Aorta (tissue), 5 donors: ENCODE data around the gene ARID3A. TPM values are rescaled to one million over a fixed set of nuclear protein-coding genes. Genes with fewer than 3 reads are reported as not detected.

Source experiments
- ATAC-seq: fragments of 200-7000 bp; cut with Tn5 transposase; one replicate; pipeline ENCODE4 v1.9.1; 2022; ENCODE audit warnings: moderate library complexity; ENCODE audit not compliant: low FRiP score
- DNase-seq, 2 donors: peaks; one replicate each; pipeline ENCODE4 v3.0.0-alpha.2; 2020
- H3K27ac ChIP-seq, 2 donors: one replicate each; pipeline ENCODE4 v1.5.1; 2013; ENCODE audit warnings: low read length in 2 of 2, mild to moderate bottlenecking in 2 of 2, moderate library complexity in 2 of 2, control low read depth in 1 of 2, inconsistent platforms in 1 of 2, low read depth in 1 of 2
- H3K27me3 ChIP-seq, 2 donors: one replicate each; pipeline ENCODE4 v1.6.1; 2013; ENCODE audit warnings: control low read depth in 1 of 2, low read length in 1 of 2, mild to moderate bottlenecking in 1 of 2, moderate library complexity in 1 of 2; ENCODE audit not compliant: insufficient read depth in 2 of 2, control insufficient read depth in 1 of 2
- H3K36me3 ChIP-seq, 2 donors: one replicate each; pipeline ENCODE4 v1.6.1; 2013; ENCODE audit warnings: control low read depth in 1 of 2, low read length in 1 of 2, mild to moderate bottlenecking in 1 of 2; ENCODE audit not compliant: insufficient read depth in 2 of 2, control insufficient read depth in 1 of 2
- H3K4me1 ChIP-seq, 2 donors: one replicate each; pipeline ENCODE4 v1.6.1; 2013; ENCODE audit warnings: low read length in 2 of 2, control low read depth in 1 of 2, mild to moderate bottlenecking in 1 of 2, moderate library complexity in 1 of 2; ENCODE audit not compliant: insufficient read depth in 2 of 2, control insufficient read depth in 1 of 2
- H3K4me3 ChIP-seq, 2 donors: one replicate each; pipeline ENCODE4 v1.5.1; 2013; ENCODE audit warnings: low read length in 2 of 2, control low read depth in 1 of 2, mild to moderate bottlenecking in 1 of 2
- H3K9me3 ChIP-seq: one replicate; pipeline ENCODE4 v1.6.1; 2013; ENCODE audit warnings: mild to moderate bottlenecking, low read length; ENCODE audit not compliant: control insufficient read depth
- WGBS, 2 donors: extraction: QIAGEN DNeasy Blood & Tissue Kit; methylation state at CpG; one replicate each; pipeline ENCODE4 v1.1.7; 2013; 5-methylcytosine and 5-hydroxymethylcytosine counted together
- intact Hi-C, 2 donors: fragments of 100-400 bp; cut with DNase I; formaldehyde crosslinking; loops; one replicate each; pipeline versions ENCODE4 v1.14.2 to v1.15.0; 2022
- polyA plus RNA-seq, 2 donors: library from polyadenylated mRNA; stranded (reverse); fragments of 200-250 nt; gene quantifications; one replicate each; pipeline ENCODE4 v1.2.3, GENCODE V29; 2013
- total RNA-seq, 2 donors: library from RNA; stranded (reverse); fragmentation: NEBNext Ultra II Directional; extraction: Animal tissue kit (Norgen Biotek cat#: 25700); gene quantifications; one replicate each; pipeline ENCODE4 v1.2.1, GENCODE V29; 2021
- donor health status: healthy with polysubstance abuse.
- donor health status: Bipolar disorder and iron deficiency.
- donor health status: DM: no; HTN: no; CAD: no.
- donor health status: DM: no; HTN: no; CAD: no.
- donor health status: DM: yes; HTN: yes; CAD: no.

The ARID3A gene
- total and polyA plus RNA-seq, 4 donors = 0.97 to 13.8 (median 5.3) TPM

GRCh38 chr19:939922-940321 lies 14.1 kb downstream of the ARID3A start:
- Histone ChIP-seq H3K36me3 (no peaks in the 10 kb centered on the region), H3K9me3 (no peaks in the 10 kb centered on the region), H3K27ac (peak overlapping the region in 1 of 2 donors; percentile 49), H3K27me3 (no peaks in the 10 kb centered on the region), H3K4me3 (no peak overlapping the region), H3K4me1 (no peaks in the 10 kb centered on the region)
- ATAC-seq (no peak), DNase-seq (no peak)
- intact Hi-C loops = no loop called here
- WGBS, 2 donors = 97% methylated on average over 7 of the region's 7 CpGs

DNA sequence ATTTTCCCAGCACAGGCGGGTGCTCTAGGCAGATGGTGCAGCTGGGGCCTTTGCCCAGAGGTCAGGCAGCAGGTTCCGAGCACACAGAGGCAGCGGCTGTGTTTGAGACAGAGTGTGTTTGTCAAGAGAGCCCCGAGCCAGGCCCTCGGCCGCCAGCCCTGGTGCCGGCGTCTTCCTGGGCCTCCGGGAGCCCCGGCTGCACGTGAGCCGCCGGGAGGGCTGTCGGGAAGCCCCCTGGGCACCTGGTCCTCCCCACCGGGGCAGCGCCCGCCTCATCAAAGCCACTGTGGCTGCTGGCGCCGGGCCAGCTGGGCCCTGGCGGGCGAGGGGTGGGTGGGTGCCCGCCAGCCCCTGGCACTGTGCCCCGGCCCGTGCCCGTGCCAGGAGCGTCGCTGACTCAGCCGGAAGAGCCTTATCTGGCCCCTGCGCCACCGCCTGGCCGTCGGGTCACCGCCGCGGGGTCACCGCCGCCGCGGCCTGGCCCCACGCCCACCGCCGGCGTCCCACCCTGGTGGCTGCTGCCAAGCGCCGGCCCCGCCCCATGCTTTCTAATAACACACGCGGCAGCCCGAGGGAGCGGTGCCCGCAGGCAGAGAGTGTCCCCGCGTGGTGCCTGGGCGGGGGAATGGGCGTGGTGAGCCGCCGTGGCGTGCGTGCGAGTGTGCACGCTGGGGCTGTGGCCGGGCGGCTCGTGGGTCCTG lies 14.9 kb downstream of the ARID3A start:
- peak overlapping the region in 1 of 2 donors; percentile 1 for H3K4me3 ChIP-seq

DNA sequence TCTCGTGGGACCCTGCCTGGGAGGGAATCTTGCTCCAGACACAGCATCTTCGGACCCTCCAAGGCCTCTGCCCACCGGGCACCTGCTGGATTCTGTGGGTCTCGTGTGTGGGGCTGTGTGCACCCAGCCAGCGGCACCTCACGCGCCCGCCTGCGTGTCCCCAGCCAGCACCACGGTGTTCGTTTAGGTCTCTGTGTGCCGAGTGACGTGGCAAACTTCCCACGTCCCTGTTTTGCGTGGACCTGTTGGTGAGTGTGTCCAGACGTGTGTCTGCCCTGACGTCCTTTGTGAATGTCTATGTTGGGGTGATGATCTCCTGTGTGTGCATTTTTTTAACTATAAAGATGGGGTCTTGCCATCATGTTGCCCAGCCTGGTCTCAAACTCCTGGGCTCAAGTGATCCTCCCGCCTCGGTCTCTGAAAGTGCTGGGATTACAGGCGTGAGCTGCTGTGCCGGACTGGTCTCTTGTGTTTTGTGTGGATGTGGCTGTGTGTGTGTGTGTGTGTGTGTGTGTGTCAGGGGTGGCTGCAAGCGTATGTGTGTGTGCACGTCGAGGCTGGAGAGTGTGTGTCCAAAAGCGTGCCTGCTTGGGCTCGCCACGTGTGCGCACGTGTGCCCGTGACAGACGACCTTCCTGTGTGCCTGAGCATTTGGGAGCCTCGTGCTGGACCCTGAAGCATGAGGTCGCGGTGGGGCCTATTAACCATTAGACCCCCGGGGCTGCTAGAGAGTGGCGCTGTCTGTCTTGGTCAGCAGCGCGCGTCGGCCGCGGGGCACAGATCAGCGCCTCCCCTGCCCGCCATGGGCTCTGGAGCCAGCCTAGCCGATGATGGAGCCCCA lies 15.7 kb downstream of the ARID3A start:
- Histone ChIP-seq H3K4me1 (no peaks in the 10 kb centered on the region), H3K27ac (peak overlapping the region in 1 of 2 donors; percentile 2), H3K9me3 (no peaks in the 10 kb centered on the region), H3K27me3 (no peaks in the 10 kb centered on the region), H3K4me3 (peak overlapping the region in 1 of 2 donors; percentile 1), H3K36me3 (no peaks in the 10 kb centered on the region)
- WGBS, 2 donors = 51 to 53% methylated on average over 41 to 45 of the region's 45 CpGs
- intact Hi-C loops = no loop called here
- DNase-seq (no peak), ATAC-seq (peak; percentile 2)

More for the DNA sequence above, 14.9 kb downstream of the ARID3A start:
- intact Hi-C loops = no loop called here
- H3K4me1 ChIP-seq = no peaks in the 10 kb centered on the region
- ATAC-seq (peak; percentile 72), DNase-seq (peak; percentile 87 to 92)
- no peaks in the 10 kb centered on the region for H3K27me3 ChIP-seq
- 3 to 7% methylated on average over 45 to 64 of the region's 64 CpGs for WGBS, 2 donors
- no peaks in the 10 kb centered on the region for H3K9me3 ChIP-seq
- no peaks in the 10 kb centered on the region for H3K36me3 ChIP-seq
- peak overlapping the region in 1 of 2 donors; percentile 49 for H3K27ac ChIP-seq

GRCh38 chr19:942133-942645 lies 16.4 kb downstream of the ARID3A start:
- H3K27ac ChIP-seq = no peak overlapping the region
- H3K4me3 ChIP-seq = no peak overlapping the region
- 94 to 95% methylated on average over 32 of the region's 32 CpGs for WGBS, 2 donors
- H3K27me3 ChIP-seq = no peaks in the 10 kb centered on the region
- H3K36me3 ChIP-seq = no peaks in the 10 kb centered on the region
- no peak for DNase-seq
- no peak for ATAC-seq
- no peaks in the 10 kb centered on the region for H3K9me3 ChIP-seq
- no peaks in the 10 kb centered on the region for H3K4me1 ChIP-seq
- intact Hi-C loops = no loop called here

DNA sequence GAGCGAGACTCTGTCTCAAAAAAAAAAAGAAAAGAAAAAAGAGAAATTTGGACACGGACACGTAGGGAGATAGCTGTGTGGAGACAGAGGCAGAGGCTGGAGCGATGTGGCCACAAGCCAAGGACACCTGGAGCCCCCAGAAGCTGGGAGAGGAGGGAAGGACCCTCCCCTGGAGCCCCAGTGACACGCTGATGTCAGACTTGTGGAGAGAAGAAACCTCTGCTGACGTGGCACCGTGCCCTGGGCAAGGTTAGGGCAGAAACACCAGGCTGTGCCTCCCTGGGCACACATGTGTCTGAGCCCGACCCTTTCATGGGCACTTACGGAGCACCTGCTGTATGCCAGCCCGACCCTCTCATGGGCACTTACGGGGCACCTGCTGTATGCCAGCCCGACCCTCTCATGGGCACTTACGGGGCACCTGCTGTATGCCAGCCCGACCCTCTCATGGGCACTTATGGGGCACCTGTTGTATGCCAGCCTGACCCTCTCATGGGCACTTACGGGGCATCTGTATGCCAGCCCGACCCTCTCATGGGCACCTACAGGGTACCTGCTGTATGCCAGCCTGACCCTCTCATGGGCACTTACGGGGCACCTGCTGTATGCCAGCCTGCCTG lies 17.8 kb downstream of the ARID3A start:
- WGBS, 2 donors = 98 to 99% methylated on average over 16 to 17 of the region's 17 CpGs
- no peaks in the 10 kb centered on the region for H3K36me3 ChIP-seq
- DNase-seq (no peak), ATAC-seq (no peak)
- H3K4me3 ChIP-seq = no peak overlapping the region
- no peaks in the 10 kb centered on the region for H3K9me3 ChIP-seq
- H3K4me1 ChIP-seq = no peaks in the 10 kb centered on the region
- intact Hi-C loops = no loop called here
- H3K27me3 ChIP-seq = no peaks in the 10 kb centered on the region
- no peak overlapping the region for H3K27ac ChIP-seq

- ATAC-seq (no peak), DNase-seq (no peak)
- Histone ChIP-seq H3K27me3 (no peaks in the 10 kb centered on the region), H3K27ac (no peak overlapping the region), H3K4me3 (no peak overlapping the region), H3K9me3 (no peaks in the 10 kb centered on the region), H3K36me3 (no peaks in the 10 kb centered on the region), H3K4me1 (no peaks in the 10 kb centered on the region)
- WGBS, 2 donors = 71 to 77% methylated on average over 26 to 27 of the region's 27 CpGs
- intact Hi-C loops = no loop called here
These were observed 18.3 kb downstream of the ARID3A start for GRCh38 chr19:944171-944567.

- Histone ChIP-seq H3K27ac (no peak overlapping the region), H3K36me3 (no peaks in the 10 kb centered on the region), H3K4me3 (no peak overlapping the region), H3K4me1 (no peaks in the 10 kb centered on the region), H3K9me3 (no peaks in the 10 kb centered on the region), H3K27me3 (no peaks in the 10 kb centered on the region)
- no peak for ATAC-seq
- intact Hi-C loops = no loop called here
- DNase-seq = no peak
- whole genome bisulfite sequencing, 2 donors = 78 to 79% methylated on average over 22 of the region's 22 CpGs
These were observed 18.9 kb downstream of the ARID3A start for GRCh38 chr19:944663-945241.

- WGBS, 2 donors = 93 to 95% methylated on average over 37 of the region's 37 CpGs
- H3K36me3 ChIP-seq = no peaks in the 10 kb centered on the region
- no peak overlapping the region for H3K4me3 ChIP-seq
- H3K27ac ChIP-seq = no peak overlapping the region
- no peaks in the 10 kb centered on the region for H3K27me3 ChIP-seq
- no peak for DNase-seq
- H3K9me3 ChIP-seq = no peaks in the 10 kb centered on the region
- H3K4me1 ChIP-seq = no peaks in the 10 kb centered on the region
- no peak for ATAC-seq
- intact Hi-C loops = no loop called here
These were observed 19.8 kb downstream of the ARID3A start for GRCh38 chr19:945401-946252.
